GM18858 (cell line): ENCODE results near the gene PVALEF.
"Not testable (repeated sequence)": the region's sequence is repeated elsewhere in the genome, so short reads cannot be mapped to it uniquely, and the experiment has no call there.

Experiments used
- ATAC-seq: cut with Tn5 transposase; IDR thresholded peaks from one replicate; pipeline ENCODE4 v1.9.1; 2021; ENCODE audit not compliant: unreplicated experiment

The PVALEF gene

DNA sequence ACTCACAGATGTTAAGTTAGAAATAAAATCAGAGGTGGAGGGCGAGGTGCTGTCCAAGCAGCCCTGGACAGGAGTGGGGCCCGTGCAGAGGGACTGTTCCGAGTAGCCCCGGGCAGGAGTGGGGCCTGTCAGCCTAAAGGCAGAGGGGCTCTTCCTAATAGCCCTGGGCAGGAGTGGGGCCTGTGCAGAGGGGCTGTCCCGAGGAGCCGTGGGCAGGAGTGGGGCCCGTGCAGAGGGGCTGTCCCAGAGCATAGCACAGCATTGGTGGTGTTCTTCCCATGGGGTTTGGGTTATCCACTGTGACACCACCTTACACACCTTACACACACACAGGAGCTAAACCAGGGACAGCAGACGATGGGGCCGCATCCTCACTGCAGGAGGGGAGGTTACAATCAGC lies 47.1 kb downstream of the PVALEF start:
- no peak for ATAC-seq

- ATAC-seq: no peak
Measured at GRCh38 chr17:81213978-81214377, 48.7 kb downstream of the PVALEF start.

DNA sequence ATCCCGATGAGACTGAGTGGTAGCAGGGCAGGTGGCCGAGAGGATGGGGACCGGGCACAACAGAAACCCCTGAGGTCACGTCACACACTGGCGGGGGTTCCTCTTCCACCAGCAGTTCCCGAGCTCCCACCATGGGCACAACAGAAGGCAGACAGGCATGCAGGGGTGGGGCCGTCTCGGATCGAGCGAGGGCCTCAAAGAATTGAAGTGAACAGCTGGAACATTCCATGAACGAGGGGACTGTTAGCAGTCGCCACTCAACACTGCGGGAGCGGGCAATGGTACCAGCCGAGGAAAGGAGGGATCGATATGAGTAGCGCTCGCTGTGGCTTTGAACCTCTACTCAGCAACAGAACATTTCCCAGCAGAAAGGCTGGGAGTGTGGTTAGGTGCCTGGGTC lies 52.2 kb downstream of the PVALEF start:
- no peak for ATAC-seq

DNA sequence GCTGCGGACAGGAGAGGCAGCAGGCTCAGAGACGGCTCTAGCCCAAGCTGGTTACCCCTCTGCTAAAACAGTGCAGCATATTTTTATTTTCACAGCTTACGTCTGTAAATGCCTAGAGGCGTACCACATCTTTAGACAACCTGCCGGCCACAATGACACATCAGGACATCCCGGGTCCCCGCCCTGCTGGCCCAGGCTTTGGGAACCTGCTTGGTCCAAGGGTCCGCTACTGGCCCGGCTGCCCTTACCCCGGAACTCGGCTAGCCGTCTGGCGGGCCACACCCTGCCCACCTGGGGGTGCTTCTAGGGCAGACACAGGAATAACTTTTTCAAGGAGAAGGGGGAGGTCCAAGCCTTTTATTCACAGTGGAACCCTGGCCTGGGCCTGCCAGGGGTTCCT lies 53.2 kb downstream of the PVALEF start:
- no peak for ATAC-seq

DNA sequence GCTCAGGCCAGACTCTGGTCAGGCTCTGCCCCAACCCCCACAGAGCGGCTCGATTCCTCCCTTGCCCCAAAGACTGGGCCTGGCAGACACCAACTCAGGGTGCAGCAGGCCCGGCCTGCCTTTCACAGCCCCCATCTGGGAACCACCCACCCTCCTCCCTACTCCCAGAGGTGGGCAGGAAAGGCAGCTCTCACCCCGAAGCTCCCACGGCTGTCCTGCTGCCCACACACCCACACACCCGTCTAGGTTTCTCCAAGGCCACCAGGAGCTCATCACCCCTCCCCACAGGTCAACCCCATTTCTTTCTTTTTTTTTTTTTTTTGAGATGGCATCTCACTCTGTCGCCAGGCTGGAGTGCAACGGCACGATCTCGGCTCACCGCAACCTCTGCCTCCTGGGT lies 53.7 kb downstream of the PVALEF start:
- no peak for ATAC-seq

DNA sequence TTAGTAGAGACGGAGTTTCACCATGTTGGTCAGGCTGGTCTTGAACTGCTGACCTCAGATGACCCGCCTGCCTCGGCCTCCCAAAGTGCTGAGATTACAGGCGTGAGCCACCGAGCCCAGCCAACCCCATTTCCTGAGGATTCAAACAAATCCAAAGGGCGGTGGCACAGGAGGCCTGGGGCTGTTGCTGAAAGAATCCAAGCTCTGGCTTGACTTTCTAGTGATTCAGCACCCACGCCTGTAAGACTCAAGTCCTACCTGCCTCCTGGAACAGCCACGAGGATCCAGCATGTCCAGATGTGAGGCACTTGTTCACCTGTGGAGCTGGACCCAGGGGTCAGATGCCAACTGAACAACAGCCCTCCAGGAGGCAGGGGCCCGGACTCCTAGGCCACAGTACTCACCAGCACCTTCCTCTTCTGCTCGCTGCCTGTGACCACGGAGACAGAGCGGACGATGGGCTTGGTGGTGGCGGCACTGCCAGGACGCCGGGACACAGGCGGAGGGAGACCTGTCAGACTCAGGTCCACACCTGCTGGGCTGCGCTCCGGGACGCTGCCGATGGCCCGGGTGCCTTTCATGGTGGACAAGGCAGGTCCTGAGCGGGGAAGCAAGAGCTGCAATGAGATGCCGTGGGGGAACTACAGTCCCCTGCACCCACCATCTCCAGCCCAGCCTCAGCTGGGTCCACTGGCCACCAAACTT lies 54.3 kb downstream of the PVALEF start:
- ATAC-seq: no peak

DNA sequence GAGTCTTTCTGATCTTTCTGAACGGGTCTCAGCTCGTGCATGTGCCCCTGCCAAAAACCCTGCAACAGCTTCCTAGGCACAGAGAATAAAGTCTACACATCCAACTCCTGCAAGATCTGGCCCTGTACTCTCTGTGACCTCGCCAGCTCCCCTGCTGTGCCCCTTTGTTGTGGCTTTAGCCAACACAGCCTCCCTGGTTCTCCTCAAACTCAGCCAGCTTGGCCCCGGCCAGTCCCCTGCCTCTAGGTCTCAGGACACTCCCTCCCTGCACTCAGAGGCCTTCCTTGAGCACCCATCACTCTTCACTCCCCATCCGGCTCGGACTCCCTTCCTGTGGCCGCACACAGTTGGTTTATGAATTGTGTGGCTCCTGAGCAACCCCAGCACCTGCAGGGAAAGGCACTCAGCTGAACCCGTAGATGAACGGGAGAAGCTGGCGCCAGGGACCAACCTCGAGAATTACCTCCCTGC lies 56.1 kb downstream of the PVALEF start:
- no peak for ATAC-seq

DNA sequence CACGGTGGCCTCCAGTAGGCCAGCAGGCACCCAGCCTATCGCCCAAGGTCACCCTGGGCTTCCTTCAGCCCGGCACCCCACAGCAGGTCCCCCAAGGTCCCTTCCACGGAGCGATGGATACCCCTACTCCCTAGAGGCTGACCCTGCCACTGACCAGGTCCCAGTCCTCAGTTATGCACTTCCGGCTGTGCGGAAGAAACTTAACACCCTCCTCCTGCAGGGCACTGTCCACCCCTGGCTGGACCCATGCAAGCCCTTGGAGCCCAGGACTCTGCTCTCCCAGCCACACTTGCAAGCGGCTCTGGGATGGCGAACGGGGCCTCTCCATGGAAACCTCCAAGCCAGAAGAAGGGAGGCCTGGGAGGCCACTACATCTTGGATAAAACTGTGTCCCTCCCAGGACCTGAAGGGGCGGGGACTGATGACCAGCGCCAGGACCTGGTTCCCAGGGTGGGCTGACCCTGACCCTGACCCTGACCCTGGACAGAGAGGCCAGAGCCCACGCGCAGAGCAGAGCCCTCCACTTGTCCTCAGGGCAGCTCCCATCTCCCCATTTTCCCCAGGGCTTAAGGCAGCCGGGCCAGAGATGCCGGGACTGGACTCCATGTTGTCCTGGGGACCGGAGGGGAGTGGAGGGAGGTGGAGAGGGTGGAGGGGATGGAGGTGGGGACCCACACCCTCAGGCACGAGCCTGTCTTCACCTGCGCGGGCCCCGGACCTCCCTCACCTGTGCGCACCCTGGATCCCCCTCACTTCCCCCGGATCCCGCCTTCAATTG lies 56.7 kb downstream of the PVALEF start:
- ATAC-seq: no peak

GRCh38 chr17:81222620-81222905 lies 57.3 kb downstream of the PVALEF start:
- no peak for ATAC-seq

- peak; percentile 84 for ATAC-seq
Measured at GRCh38 chr17:81222906-81223761, 57.8 kb downstream of the PVALEF start, which contains the start of gene CEP131. CEP131 (minus strand) TSS chr17:81222965; CDS start chr17:81220056, 2,909 bp downstream.

- ATAC-seq: no peak
Measured at GRCh38 chr17:81223762-81224130, 58.4 kb downstream of the PVALEF start.

GRCh38 chr17:81227630-81228029 lies 62.3 kb downstream of the PVALEF start:
- not testable (repeated sequence) for ATAC-seq

- ATAC-seq: no peak
Measured at GRCh38 chr17:81228420-81228819, 63.1 kb downstream of the PVALEF start.

- ATAC-seq: no peak
Measured at GRCh38 chr17:81228834-81229665, 63.7 kb downstream of the PVALEF start.

DNA sequence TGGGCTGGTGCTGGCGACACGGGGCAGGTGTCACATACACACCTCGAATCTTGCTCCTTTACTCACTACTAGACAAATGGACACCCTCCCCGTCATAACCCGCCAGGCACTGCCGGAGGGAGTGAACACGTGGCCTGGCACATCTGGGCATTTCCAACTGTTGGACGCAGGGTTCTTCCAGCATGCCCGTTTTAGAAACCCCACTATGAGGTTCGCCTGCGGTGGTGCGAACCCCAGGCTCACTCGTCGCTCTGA lies 64.3 kb downstream of the PVALEF start:
- no peak for ATAC-seq

DNA sequence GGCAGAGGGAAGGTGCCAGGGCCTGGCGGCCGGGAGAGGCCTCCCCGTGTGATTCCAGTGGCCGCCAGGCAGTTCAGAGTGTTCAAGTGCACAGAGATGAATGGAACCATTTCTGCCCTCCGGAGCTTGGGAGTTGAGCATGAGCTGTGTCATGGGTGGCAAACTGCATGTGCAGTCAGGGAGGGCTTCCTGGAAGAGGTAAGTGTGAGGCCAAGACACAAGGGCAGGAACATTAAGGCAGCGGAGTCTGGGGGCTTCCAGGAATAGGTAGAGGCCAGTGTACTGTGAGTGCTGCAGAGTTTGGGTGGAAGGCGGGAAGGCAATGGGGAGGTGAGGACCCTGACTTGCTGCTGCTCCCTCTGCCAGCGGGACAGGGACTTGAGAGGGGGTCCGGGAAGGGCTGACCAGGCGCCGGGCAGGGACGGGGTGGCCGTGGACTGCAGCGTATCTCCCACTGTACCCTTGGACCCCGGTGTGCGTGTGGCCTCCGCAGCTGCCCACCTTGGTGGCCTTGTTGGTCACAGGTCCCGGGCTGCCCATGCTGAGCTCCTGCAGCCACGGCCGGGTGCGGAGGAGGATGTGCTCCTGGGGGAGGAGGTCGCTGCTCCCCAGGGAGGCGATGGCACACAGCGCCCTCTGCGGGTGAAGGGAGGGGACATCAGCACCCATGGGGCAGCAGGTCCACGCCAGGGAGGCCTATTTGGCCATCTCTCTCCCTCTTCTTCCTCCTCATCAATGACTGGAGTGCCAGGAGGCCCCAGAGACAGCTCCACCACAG lies 64.9 kb downstream of the PVALEF start:
- ATAC-seq: no peak

- ATAC-seq: no peak
Measured at GRCh38 chr17:81231121-81231645, 65.9 kb downstream of the PVALEF start.

DNA sequence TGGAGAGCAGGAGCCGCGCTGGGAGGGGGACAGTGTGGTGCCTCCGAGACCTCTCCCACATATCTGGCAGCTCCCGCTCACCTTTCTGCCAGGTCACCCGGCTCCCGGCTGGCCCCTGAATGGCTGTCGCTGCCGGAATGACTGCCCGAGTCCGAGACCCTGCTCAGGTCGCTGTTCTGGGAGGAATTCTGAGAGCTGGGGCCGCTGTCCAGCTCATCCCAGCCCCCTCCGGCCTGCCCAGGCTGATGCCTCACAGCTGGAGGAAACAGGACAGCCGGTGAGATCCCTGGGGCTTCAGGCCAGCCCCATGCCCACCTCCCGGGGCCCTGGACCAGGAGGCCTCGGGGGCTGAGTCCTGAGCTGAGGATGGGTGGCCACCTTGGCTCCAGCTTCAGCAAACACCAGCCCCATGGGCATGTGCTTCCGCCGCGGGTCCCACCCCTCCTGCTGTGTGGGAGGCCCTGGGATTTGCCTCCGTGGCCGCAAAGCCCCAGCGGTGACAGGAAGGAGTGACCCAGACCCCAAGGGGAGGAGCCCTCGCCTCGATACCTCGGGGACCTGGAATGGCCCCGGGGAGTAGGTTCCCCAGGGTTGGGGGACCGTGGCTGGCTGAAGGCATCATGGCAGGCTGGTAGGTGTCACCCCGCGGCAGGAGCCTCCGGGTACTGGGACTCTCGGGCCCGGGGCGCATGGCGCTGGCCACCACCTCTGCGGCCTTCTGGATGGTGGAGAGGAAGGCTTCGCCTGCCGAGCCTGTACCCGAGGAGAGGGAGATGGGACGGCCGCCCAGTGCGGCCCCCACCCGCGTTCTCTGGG lies 66.7 kb downstream of the PVALEF start:
- ATAC-seq: no peak
